GM23248 (cell line): Measurements from ENCODE around the gene NHLRC2.

ENCODE experiments used
- EZH2 ChIP-seq: fragments of 200-600 bp; sonication (generic); IDR thresholded peaks from 2 replicates; pipeline ENCODE4 v1.6.1; 2018; ENCODE audit warnings: antibody characterized with exemption, mild to moderate bottlenecking; ENCODE audit not compliant: insufficient read depth, poor library complexity, severe bottlenecking
- EZH2phosphoT487 ChIP-seq: fragments of 200-600 bp; sonication (generic); IDR thresholded peaks from 2 replicates; pipeline ENCODE4 v1.6.1; 2018; ENCODE audit warnings: antibody characterized with exemption, moderate library complexity, mild to moderate bottlenecking, low read depth; ENCODE audit not compliant: insufficient read depth

- TF ChIP-seq EZH2 = no peak
- TF ChIP-seq EZH2phosphoT487 = no peak
Observed at GRCh38 chr10:113960617-113961181, 106.2 kb downstream of the NHLRC2 start.
